Vagina (tissue), 2 donors: ENCODE measurements around the gene DERL3. TPM values are rescaled to one million over a fixed set of nuclear protein-coding genes. Genes with fewer than 3 reads are reported as not detected.

Source experiments
- DNase-seq, 2 donors: peaks; one replicate each; pipeline ENCODE4 v3.0.0-alpha.2; 2017; ENCODE audit errors: extremely low spot score in 2 of 2
- H3K27ac ChIP-seq: fragments of 200-600 bp; sonication (generic); one replicate; pipeline ENCODE4 v1.5.1; 2019
- H3K27me3 ChIP-seq: fragments of 200-600 bp; sonication (generic); one replicate; pipeline ENCODE4 v1.5.1; 2019
- H3K36me3 ChIP-seq, 2 donors: fragments of 200-600 bp; sonication (generic); one replicate each; pipeline ENCODE4 v1.5.1; 2017 to 2019
- H3K4me1 ChIP-seq: fragments of 200-600 bp; sonication (generic); one replicate; pipeline ENCODE4 v1.5.1; 2019
- H3K4me3 ChIP-seq, 2 donors: fragments of 200-600 bp; sonication (generic); 1 replicate in 1 of 2; 2 replicates in 1 of 2; pipeline ENCODE4 v1.5.1; 2016 to 2019
- H3K9me3 ChIP-seq: fragments of 200-600 bp; sonication (generic); one replicate; pipeline ENCODE4 v1.5.1; 2019
- POLR2A ChIP-seq, 2 donors: fragments of 450-650 bp; IDR thresholded peaks; one replicate each; pipeline ENCODE4 v1.6.1; 2017; ENCODE audit warnings: antibody characterized with exemption in 2 of 2, mild to moderate bottlenecking in 2 of 2, moderate library complexity in 2 of 2
- POLR2AphosphoS5 ChIP-seq, 2 donors: sonication (generic); formaldehyde crosslinking; IDR thresholded peaks; one replicate each; pipeline ENCODE4 v1.9.0; 2017; ENCODE audit warnings: antibody characterized with exemption in 2 of 2, mild to moderate bottlenecking in 2 of 2, low read depth in 1 of 2; ENCODE audit not compliant: insufficient read depth in 1 of 2
- intact Hi-C: fragments of 100-400 bp; cut with DNase I; formaldehyde crosslinking; loops from one replicate; pipeline ENCODE4 v1.15.1; 2023
- total RNA-seq: library from RNA; depleted of rRNA; stranded (reverse); fragments of >200 nt; gene quantifications from one replicate; pipeline ENCODE4 v1.2.3, GENCODE V29; 2016
- TF ChIP-seq, protein P1 (sequence below), 3 experiments: fragments of 450-650 bp in 2 of 3; fragments of 200-600 bp in 1 of 3; sonication (generic) in 1 of 3; IDR thresholded peaks; one replicate each; pipeline ENCODE4 v1.5.1; 2017 to 2019; ENCODE audit warnings: antibody characterized with exemption in 3 of 3, mild to moderate bottlenecking in 2 of 3, moderate library complexity in 2 of 3

Gene DERL3
- total RNA-seq, 1 donor from 2014 or later, result 0.25 TPM

DNA sequence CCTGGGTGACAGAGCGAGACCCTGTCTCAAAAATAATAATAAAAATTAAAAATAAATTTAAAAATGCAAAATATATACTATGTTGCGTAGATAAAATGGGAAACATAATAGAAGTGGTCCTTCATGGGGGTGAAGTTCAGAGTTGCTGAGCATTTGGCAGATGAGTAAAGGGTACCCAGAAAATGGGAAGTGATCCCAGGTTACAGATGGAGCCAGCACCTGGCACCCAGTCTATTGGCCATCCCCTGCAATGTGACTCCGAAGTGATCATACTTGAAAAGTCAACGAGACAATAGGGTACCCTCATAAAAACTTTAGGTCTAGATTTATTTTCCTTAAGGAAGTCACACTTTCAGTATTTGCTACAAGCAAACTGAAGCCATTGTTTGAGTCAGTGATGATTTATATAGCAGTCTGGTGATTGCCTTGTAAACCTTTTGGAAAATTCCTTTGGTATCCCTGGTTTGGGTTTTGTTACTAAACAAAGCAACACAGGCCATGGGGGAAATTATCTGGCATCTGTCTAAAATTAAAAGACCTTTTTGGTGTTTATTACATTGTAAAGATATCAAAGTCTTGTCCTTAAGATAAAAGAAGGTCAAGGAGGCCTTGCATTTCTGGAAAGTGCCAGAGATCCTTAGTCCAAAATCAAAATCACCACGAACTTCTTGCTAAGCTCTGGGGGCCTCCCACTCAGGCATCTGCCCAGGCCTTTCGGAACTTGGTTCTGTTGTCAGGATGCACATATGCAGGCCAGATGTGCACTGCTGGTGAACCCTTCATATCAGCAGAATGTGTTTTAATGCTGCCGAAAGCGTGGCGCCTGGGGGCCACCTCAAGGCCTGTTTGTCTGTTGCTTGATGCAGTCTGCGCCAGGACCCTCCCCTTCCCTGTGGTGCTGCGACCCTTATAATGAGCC lies 47.7 kb downstream of the DERL3 start:
- Histone ChIP-seq H3K27ac (peak overlapping the region; percentile 67), H3K27me3 (no peaks in the 10 kb centered on the region), H3K4me1 (peaks cover 62% of the 10 kb centered on the region), H3K36me3 (peaks cover 0 to 30% of the 10 kb centered on the region in 2 donors), H3K4me3 (no peak overlapping the region), H3K9me3 (no peaks in the 10 kb centered on the region)
- intact Hi-C loops, result no loop called here
- peak; percentile 60 to 82 for TF ChIP-seq POLR2AphosphoS5 (IDR thresholded peaks at IDR 0.05; ENCODE audit: insufficient read depth in 1 of 2, low read depth in 1 of 2)
- TF ChIP-seq POLR2A (IDR thresholded peaks at IDR 0.05), result no peak
- no peak for DNase-seq

DNA sequence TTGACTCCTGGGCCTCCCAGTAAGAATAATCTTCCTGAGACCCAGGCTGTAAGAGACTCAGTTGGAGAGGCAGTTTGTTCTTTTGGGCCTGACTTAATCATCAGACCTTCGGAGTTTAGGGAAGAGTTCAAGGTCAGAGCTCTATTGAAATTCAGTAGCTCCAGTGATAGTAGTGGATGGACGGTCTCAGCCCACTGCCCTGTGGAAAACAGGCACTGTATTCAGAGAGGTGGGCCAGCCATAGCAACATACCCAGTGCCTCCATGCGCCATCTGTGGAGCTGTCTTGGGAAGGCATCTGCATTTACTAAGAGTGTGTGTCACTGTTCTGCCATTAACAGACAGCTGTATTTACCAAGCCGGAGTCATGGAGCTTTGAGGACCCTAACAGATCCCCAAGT lies 49.2 kb downstream of the DERL3 start:
- no peak for DNase-seq
- Histone ChIP-seq H3K27me3 (no peaks in the 10 kb centered on the region), H3K4me3 (no peak overlapping the region), H3K4me1 (peaks cover 66% of the 10 kb centered on the region), H3K9me3 (no peaks in the 10 kb centered on the region), H3K27ac (peak overlapping the region; percentile 39), H3K36me3 (peaks cover 0 to 16% of the 10 kb centered on the region in 2 donors)
- TF ChIP-seq, protein P1, sequence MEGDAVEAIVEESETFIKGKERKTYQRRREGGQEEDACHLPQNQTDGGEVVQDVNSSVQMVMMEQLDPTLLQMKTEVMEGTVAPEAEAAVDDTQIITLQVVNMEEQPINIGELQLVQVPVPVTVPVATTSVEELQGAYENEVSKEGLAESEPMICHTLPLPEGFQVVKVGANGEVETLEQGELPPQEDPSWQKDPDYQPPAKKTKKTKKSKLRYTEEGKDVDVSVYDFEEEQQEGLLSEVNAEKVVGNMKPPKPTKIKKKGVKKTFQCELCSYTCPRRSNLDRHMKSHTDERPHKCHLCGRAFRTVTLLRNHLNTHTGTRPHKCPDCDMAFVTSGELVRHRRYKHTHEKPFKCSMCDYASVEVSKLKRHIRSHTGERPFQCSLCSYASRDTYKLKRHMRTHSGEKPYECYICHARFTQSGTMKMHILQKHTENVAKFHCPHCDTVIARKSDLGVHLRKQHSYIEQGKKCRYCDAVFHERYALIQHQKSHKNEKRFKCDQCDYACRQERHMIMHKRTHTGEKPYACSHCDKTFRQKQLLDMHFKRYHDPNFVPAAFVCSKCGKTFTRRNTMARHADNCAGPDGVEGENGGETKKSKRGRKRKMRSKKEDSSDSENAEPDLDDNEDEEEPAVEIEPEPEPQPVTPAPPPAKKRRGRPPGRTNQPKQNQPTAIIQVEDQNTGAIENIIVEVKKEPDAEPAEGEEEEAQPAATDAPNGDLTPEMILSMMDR (IDR thresholded peaks at IDR 0.05), result no peak
- no peak for TF ChIP-seq POLR2AphosphoS5 (IDR thresholded peaks at IDR 0.05; ENCODE audit: insufficient read depth in 1 of 2, low read depth in 1 of 2)
- TF ChIP-seq POLR2A (IDR thresholded peaks at IDR 0.05), result no peak
- intact Hi-C loops, result no loop called here

DNA sequence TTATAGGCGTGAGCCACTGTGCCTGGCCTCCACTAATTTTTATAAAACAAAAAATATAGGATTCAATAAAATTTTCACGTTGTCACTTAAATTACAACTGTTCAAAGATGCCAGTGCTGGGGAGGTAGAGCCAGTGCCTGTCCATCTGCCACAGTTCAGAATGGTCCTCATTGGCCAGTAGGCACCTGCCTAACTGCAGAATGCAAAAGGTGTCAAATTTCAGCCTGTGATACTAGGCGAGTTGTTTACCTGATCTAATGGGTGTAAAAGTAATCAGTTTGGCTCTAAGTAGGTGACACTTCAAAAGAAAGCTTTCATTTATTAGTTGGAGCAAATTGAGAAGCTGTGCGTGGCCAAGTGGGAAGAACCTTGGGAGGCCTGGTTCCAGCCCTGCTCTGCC lies 49.7 kb downstream of the DERL3 start:
- Histone ChIP-seq H3K9me3 (no peaks in the 10 kb centered on the region), H3K27ac (peak overlapping the region; percentile 39), H3K36me3 (peaks cover 0 to 11% of the 10 kb centered on the region in 2 donors), H3K4me3 (no peak overlapping the region), H3K27me3 (no peaks in the 10 kb centered on the region), H3K4me1 (peaks cover 66% of the 10 kb centered on the region)
- DNase-seq, result no peak
- intact Hi-C loops, result no loop called here
- TF ChIP-seq, protein P1 (IDR thresholded peaks at IDR 0.05), result no peak
- TF ChIP-seq POLR2A (IDR thresholded peaks at IDR 0.05) (no peak), POLR2AphosphoS5 (IDR thresholded peaks at IDR 0.05; ENCODE audit: insufficient read depth in 1 of 2, low read depth in 1 of 2) (no peak)

DNA sequence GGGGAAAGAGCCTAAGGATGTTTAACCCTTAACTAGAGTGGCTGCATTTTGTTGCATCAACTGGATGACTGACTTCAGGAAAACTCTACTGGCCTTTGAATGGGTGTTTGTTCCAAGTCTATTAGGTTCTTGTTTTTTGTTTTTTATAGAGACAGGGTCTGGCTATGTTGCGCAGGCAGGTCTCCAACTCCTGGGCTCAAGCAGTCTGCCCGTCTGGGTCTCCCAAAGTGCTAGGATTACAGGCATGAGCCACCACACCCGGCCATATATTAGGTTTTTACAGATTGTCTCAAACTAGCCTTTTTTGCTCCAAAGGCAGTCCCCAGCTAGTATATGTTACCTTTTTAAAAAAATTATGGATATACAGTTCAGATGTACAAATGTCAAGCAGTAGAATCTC lies 50.9 kb downstream of the DERL3 start:
- no peaks in the 10 kb centered on the region for H3K27me3 ChIP-seq
- peak overlapping the region; percentile 88 to 93 for H3K4me3 ChIP-seq
- H3K27ac ChIP-seq, result peak overlapping the region; percentile 100
- no peak for DNase-seq
- TF ChIP-seq POLR2A (IDR thresholded peaks at IDR 0.05), result no peak
- TF ChIP-seq, protein P1 (IDR thresholded peaks at IDR 0.05), result no peak
- TF ChIP-seq POLR2AphosphoS5 (IDR thresholded peaks at IDR 0.05; ENCODE audit: insufficient read depth in 1 of 2, low read depth in 1 of 2), result no peak
- intact Hi-C loops, result no loop called here
- H3K9me3 ChIP-seq, result no peaks in the 10 kb centered on the region
- peaks cover 66% of the 10 kb centered on the region for H3K4me1 ChIP-seq
- no peaks in the 10 kb centered on the region for H3K36me3 ChIP-seq

DNA sequence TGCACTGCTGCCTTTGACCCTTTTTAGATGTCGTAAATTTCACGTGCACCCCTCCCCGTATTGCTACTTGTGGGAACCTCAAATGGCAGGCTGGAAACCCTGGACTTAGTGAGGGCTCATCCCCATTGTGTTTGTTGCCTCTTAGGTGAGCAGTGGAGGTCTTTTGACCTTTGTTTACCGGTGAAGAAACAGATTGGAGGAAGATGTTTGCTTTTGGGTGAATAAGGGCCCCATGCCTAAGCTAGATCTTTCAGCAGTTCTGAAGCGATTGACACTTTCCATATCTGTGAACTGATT lies 51.3 kb downstream of the DERL3 start:
- peak overlapping the region; percentile 88 to 93 for H3K4me3 ChIP-seq
- intact Hi-C loops, result no loop called here
- no peaks in the 10 kb centered on the region for H3K27me3 ChIP-seq
- TF ChIP-seq POLR2AphosphoS5 (IDR thresholded peaks at IDR 0.05; ENCODE audit: insufficient read depth in 1 of 2, low read depth in 1 of 2) (no peak), POLR2A (IDR thresholded peaks at IDR 0.05) (no peak)
- TF ChIP-seq, protein P1 (IDR thresholded peaks at IDR 0.05), result no peak
- no peaks in the 10 kb centered on the region for H3K36me3 ChIP-seq
- peaks cover 66% of the 10 kb centered on the region for H3K4me1 ChIP-seq
- peak overlapping the region; percentile 100 for H3K27ac ChIP-seq
- DNase-seq, result no peak
- H3K9me3 ChIP-seq, result no peaks in the 10 kb centered on the region
